AG04449 (cell line): Measurements from ENCODE around the gene LZTS2.

ENCODE experiments used
- CTCF ChIA-PET: fragments of 350-600 bp; formaldehyde crosslinking; extraction: SDS; loops from one replicate; lab custom pipeline; 2021; ENCODE audit warnings: antibody characterized with exemption; lab: Yijun Ruan, JAX
- POLR2A ChIA-PET: fragments of 400-600, 350-600 bp; formaldehyde crosslinking; extraction: SDS; loops from one replicate; lab custom pipeline; 2020; ENCODE audit warnings: antibody characterized with exemption, inconsistent platforms; lab: Yijun Ruan, JAX
- DNase-seq: peaks from one replicate; pipeline ENCODE4 v3.0.0-alpha.2; 2010; ENCODE audit warnings: low read depth, low spot score
- H3K4me3 ChIP-seq: 2 replicates; pipeline ENCODE4 v1.5.1; 2011; ENCODE audit warnings: low read depth, mild to moderate bottlenecking, control low read depth, low read length
- CTCF ChIP-seq: IDR thresholded peaks from one replicate; pipeline ENCODE4 v1.5.1; 2011; ENCODE audit warnings: mild to moderate bottlenecking, moderate library complexity, low read length, control low read depth, inconsistent platforms; ENCODE audit not compliant: insufficient read depth; ENCODE audit errors: missing control alignments

LZTS2 gene

GRCh38 chr10:101012525-101013364 is 13.1 kb downstream of the LZTS2 start:
- POLR2A ChIA-PET: no interaction called here

GRCh38 chr10:101013365-101013825 is 13.8 kb downstream of the LZTS2 start:
- no peak overlapping the region for H3K4me3 ChIP-seq
- ChIA-PET POLR2A (interaction anchor here (2.0 kb wide), 1 partner anchor 13 kb away, joined by 16 read pairs; the partner anchor contains the start of gene LZTS2), CTCF (interaction anchor here (1.3 to 7.3 kb wide), 10 partner anchors 17 to 129 kb away, joined by 3 to 803 read pairs (median 10); partner anchors contain the start of genes KAZALD1, LZTS2, MRPL43 and PDZD7)
- no peak for DNase-seq
- no peak for TF ChIP-seq CTCF

More at GRCh38 chr10:101012525-101013364, 13.1 kb downstream of the LZTS2 start:
- TF ChIP-seq CTCF: peak; percentile 94
- H3K4me3 ChIP-seq: no peak overlapping the region
- DNase-seq: no peak
- CTCF ChIA-PET: interaction anchor here (1.0 to 7.4 kb wide), 11 partner anchors 14 to 66 kb away, joined by 3 to 336 read pairs (median 5); partner anchors contain the start of genes LZTS2, PDZD7 and SFXN3

GRCh38 chr10:101014230-101014884 is 14.7 kb downstream of the LZTS2 start:
- TF ChIP-seq CTCF: peak; percentile 96
- DNase-seq: no peak
- ChIA-PET CTCF (interaction anchor here (0.6 to 7.3 kb wide), 30 partner anchors 10 to 576 kb away, joined by 3 to 803 read pairs (median 4); partner anchors contain the start of genes KAZALD1, LZTS2, MRPL43 and PDZD7), POLR2A (interaction anchor here (1.2 to 2.0 kb wide), 4 partner anchors 14 to 39 kb away, joined by 4 to 16 read pairs (median 5); partner anchors contain the start of gene LZTS2)
- H3K4me3 ChIP-seq: no peak overlapping the region

GRCh38 chr10:101014966-101015581 is 15.5 kb downstream of the LZTS2 start:
- POLR2A ChIA-PET: interaction anchor here (1.2 to 2.0 kb wide), 4 partner anchors 15 to 40 kb away, joined by 4 to 16 read pairs (median 5); partner anchors contain the start of gene LZTS2
- no peak for TF ChIP-seq CTCF
- DNase-seq: no peak

GRCh38 chr10:101015582-101015973 is 16.0 kb downstream of the LZTS2 start:
- TF ChIP-seq CTCF: no peak
- no peak for DNase-seq
- ChIA-PET CTCF (interaction anchor here (0.7 to 7.3 kb wide), 12 partner anchors 9 to 454 kb away, joined by 3 to 803 read pairs (median 10); partner anchors contain the start of genes KAZALD1, LZTS2, MRPL43 and PDZD7), POLR2A (interaction anchor here (1.2 to 1.3 kb wide), 3 partner anchors 17 to 46 kb away, joined by 3 to 6 read pairs (median 4); no protein-coding TSS in a partner anchor)
- no peak overlapping the region for H3K4me3 ChIP-seq

More at GRCh38 chr10:101014966-101015581, 15.5 kb downstream of the LZTS2 start:
- no peak overlapping the region for H3K4me3 ChIP-seq
- CTCF ChIA-PET: interaction anchor here (0.6 to 7.3 kb wide), 30 partner anchors 9 to 577 kb away, joined by 3 to 803 read pairs (median 4); partner anchors contain the start of genes KAZALD1, LZTS2, MRPL43 and PDZD7
